HEK293T (cell line): ENCODE results near the gene EMX1.

Experiments
- CTCF ChIA-PET: fragments of 350-600 bp; formaldehyde crosslinking; extraction: SDS; loops from one replicate; lab custom pipeline; 2021; ENCODE audit warnings: antibody characterized with exemption, inconsistent platforms; lab: Yijun Ruan, JAX
- POLR2A ChIA-PET: fragments of 350-600 bp; formaldehyde crosslinking; extraction: SDS; loops from one replicate; lab custom pipeline; 2020; ENCODE audit warnings: antibody characterized with exemption, inconsistent platforms; lab: Yijun Ruan, JAX
- DNase-seq: peaks from one replicate; pipeline ENCODE4 v3.0.0; 2012; ENCODE audit warnings: mixed read lengths; ENCODE audit errors: extremely low spot score
- ARNT ChIP-seq: fragments of 450-650 bp; IDR thresholded peaks from 2 replicates; pipeline ENCODE4 v1.6.1; 2017; ENCODE audit warnings: mild to moderate bottlenecking
- BHLHE40 ChIP-seq: fragments of 450-650 bp; IDR thresholded peaks from 2 replicates; pipeline ENCODE4 v1.6.1; 2016; ENCODE audit warnings: mild to moderate bottlenecking, moderate library complexity, borderline replicate concordance
- CTBP1 ChIP-seq: fragments of 450-650 bp; IDR thresholded peaks from 2 replicates; pipeline ENCODE4 v1.6.1; 2016; ENCODE audit warnings: borderline replicate concordance
- ELF4 ChIP-seq: fragments of 450-650 bp; IDR thresholded peaks from 2 replicates; pipeline ENCODE4 v1.6.1; 2017; ENCODE audit warnings: antibody characterized with exemption
- FOXA1 ChIP-seq: fragments of 450-650 bp; IDR thresholded peaks from 2 replicates; pipeline ENCODE4 v1.6.1; 2016; ENCODE audit warnings: mild to moderate bottlenecking
- FOXK2 ChIP-seq: fragments of 450-650 bp; IDR thresholded peaks from 2 replicates; pipeline ENCODE4 v1.6.1; 2016; ENCODE audit warnings: mild to moderate bottlenecking
- FOXM1 ChIP-seq: fragments of 450-650 bp; IDR thresholded peaks from 2 replicates; pipeline ENCODE4 v1.6.1; 2017; ENCODE audit warnings: mild to moderate bottlenecking, borderline replicate concordance
- HDGF ChIP-seq: fragments of 450-650 bp; IDR thresholded peaks from 2 replicates; pipeline ENCODE4 v1.6.1; 2017; ENCODE audit warnings: antibody characterized with exemption, borderline replicate concordance
- L3MBTL2 ChIP-seq: fragments of 450-650 bp; conservative IDR thresholded peaks from 2 replicates; pipeline ENCODE4 v1.6.1; 2016; ENCODE audit warnings: mild to moderate bottlenecking
- LEF1 ChIP-seq: fragments of 450-650 bp; IDR thresholded peaks from 2 replicates; pipeline ENCODE4 v1.6.1; 2017; ENCODE audit warnings: mild to moderate bottlenecking, borderline replicate concordance
- NFRKB ChIP-seq: fragments of 450-650 bp; IDR thresholded peaks from 2 replicates; pipeline ENCODE4 v1.6.1; 2016; ENCODE audit warnings: mild to moderate bottlenecking, moderate library complexity
- PKNOX1 ChIP-seq: fragments of 450-650 bp; IDR thresholded peaks from 2 replicates; pipeline ENCODE4 v1.6.1; 2016
- SP1 ChIP-seq: fragments of 450-650 bp; IDR thresholded peaks from 2 replicates; pipeline ENCODE4 v1.6.1; 2017
- SUZ12 ChIP-seq: fragments of 450-650 bp; IDR thresholded peaks from 2 replicates; pipeline ENCODE4 v1.6.1; 2016; ENCODE audit warnings: mild to moderate bottlenecking
- TARDBP ChIP-seq: fragments of 450-650 bp; IDR thresholded peaks from 2 replicates; pipeline ENCODE4 v1.6.1; 2016
- ZNF384 ChIP-seq: fragments of 450-650 bp; IDR thresholded peaks from 2 replicates; pipeline ENCODE4 v1.6.1; 2016

Gene EMX1

GRCh38 chr2:72953528-72953927 is 36.2 kb downstream of the EMX1 start:
- DNase-seq: no peak
- CTCF ChIA-PET: interaction anchor here (1.4 kb wide), 1 partner anchor 20 kb away, joined by 5 read pairs; no protein-coding TSS in a partner anchor
- POLR2A ChIA-PET: interaction anchor here (1.4 kb wide), 1 partner anchor 60 kb away, joined by 4 read pairs; no protein-coding TSS in a partner anchor
- TF ChIP-seq CTBP1 (no peak), FOXA1 (no peak), SUZ12 (no peak), SP1 (no peak), NFRKB (no peak), L3MBTL2 (no peak), LEF1 (no peak), HDGF (no peak), BHLHE40 (no peak), TARDBP (no peak), ARNT (no peak), FOXM1 (no peak), FOXK2 (no peak), ZNF384 (no peak)

- TF ChIP-seq ARNT (no peak), SP1 (no peak), ELF4 (no peak), L3MBTL2 (no peak), TARDBP (no peak), LEF1 (no peak), NFRKB (no peak), SUZ12 (no peak), FOXA1 (no peak), FOXM1 (no peak), HDGF (no peak)
- no peak for DNase-seq
- ChIA-PET POLR2A (interaction anchor here (1.4 kb wide), 1 partner anchor 61 kb away, joined by 4 read pairs; no protein-coding TSS in a partner anchor), CTCF (no interaction called here)
Measured at GRCh38 chr2:72953976-72954375, 36.7 kb downstream of the EMX1 start.

DNA sequence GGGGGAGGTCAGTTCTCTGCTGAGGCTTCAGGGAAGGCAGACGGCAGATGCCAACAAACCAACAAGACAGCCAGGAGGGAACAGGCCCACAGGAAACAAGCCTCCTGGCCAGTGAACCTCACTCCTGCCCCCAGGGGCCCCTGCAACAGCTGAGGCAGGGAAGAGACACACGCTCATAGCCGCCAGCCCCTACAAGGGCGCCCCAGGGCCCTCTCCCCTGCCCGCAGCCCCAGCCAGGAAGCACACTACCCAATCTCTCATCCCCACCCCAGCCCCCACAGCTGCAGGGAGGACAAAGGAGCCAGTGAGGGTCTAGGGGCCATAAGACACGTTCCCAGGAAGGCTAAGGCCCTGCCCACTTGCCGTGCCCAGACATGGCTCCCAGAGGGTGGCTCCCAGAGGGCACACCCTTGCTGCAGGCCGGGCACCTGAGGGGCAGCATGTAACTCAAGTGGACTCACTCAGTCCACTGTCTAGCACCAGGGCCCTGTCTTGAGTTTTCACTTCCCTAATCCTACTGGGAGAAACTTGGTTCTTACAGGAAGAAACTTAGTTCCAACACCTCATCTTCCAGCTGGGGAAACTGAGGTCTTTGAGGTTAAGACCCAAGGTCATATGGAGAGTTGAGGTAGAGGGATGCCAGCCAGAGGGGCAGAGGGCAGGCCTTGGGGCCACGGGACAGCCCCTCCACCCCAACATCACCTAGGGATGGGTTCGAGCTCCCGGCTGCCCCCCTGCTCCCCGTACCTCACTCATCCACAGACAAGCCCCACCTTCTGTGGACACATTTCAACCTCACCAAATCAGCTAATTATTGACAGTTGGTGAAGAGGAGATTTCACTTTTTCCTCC is 37.3 kb downstream of the EMX1 start:
- ChIA-PET POLR2A (interaction anchor here (1.4 kb wide), 1 partner anchor 61 kb away, joined by 4 read pairs; no protein-coding TSS in a partner anchor), CTCF (interaction anchor here (0.6 kb wide), 1 partner anchor 20 kb away, joined by 3 read pairs; no protein-coding TSS in a partner anchor)
- TF ChIP-seq ZNF384 (no peak), FOXM1 (no peak), TARDBP (no peak), HDGF (no peak), CTBP1 (no peak), SP1 (no peak)
- no peak for DNase-seq

GRCh38 chr2:72955228-72956049 is 38.1 kb downstream of the EMX1 start:
- ChIA-PET POLR2A (no interaction called here), CTCF (interaction anchor here (0.6 kb wide), 1 partner anchor 21 kb away, joined by 3 read pairs; no protein-coding TSS in a partner anchor)
- DNase-seq: no peak
- TF ChIP-seq CTBP1 (no peak), HDGF (no peak), ELF4 (no peak), FOXK2 (no peak), PKNOX1 (no peak), L3MBTL2 (no peak), LEF1 (no peak), TARDBP (no peak)

GRCh38 chr2:72956050-72956395 is 38.7 kb downstream of the EMX1 start:
- POLR2A ChIA-PET: no interaction called here
- TF ChIP-seq SUZ12 (no peak), HDGF (no peak), TARDBP (no peak), ELF4 (no peak), BHLHE40 (no peak), L3MBTL2 (no peak), FOXM1 (no peak), NFRKB (no peak), ARNT (no peak), LEF1 (no peak), PKNOX1 (no peak), FOXK2 (no peak), FOXA1 (no peak), CTBP1 (no peak)
- CTCF ChIA-PET: no interaction called here
- DNase-seq: no peak

- ChIA-PET POLR2A (no interaction called here), CTCF (interaction anchor here (0.7 kb wide), 1 partner anchor 62 kb away, joined by 5 read pairs; no protein-coding TSS in a partner anchor)
- TF ChIP-seq FOXM1 (no peak), ARNT (no peak), SP1 (no peak), HDGF (no peak)
- DNase-seq: no peak
Measured at GRCh38 chr2:72956936-72957335, 39.6 kb downstream of the EMX1 start.
